Naive B cell (primary cell): ENCODE measurements around the gene CDH11. TPM values are rescaled to one million over a fixed set of nuclear protein-coding genes. Genes with fewer than 3 reads are reported as not detected.
A peak's percentile ranks its signal among the peaks of the same experiment; 100 is the strongest.

ENCODE experiments used
- ATAC-seq, 2 donors: fragments of 150-1000 bp; cut with Tn5 transposase; 2 replicates each; pipeline ENCODE4 v1.10.0; 2021; ENCODE audit warnings: low read depth in 2 of 2, mild to moderate bottlenecking in 2 of 2, moderate library complexity in 2 of 2
- DNase-seq: peaks from one replicate; pipeline ENCODE4 v3.0.0; 2022
- H3K27ac Mint-ChIP-seq, 6 donors: one replicate each; pipeline ENCODE4 v1.8.0; 2020 to 2022; ENCODE audit warnings: mild to moderate bottlenecking in 6 of 6, mixed read lengths in 6 of 6, moderate library complexity in 5 of 6, inconsistent platforms in 2 of 6
- H3K27me3 Mint-ChIP-seq, 3 donors: one replicate each; pipeline ENCODE4 v1.8.0; 2021 to 2022; ENCODE audit warnings: mixed read lengths in 3 of 3, mild to moderate bottlenecking in 1 of 3
- H3K36me3 Mint-ChIP-seq, 2 donors: one replicate each; pipeline ENCODE4 v1.8.0; 2020 to 2022; ENCODE audit warnings: mixed read lengths in 2 of 2, inconsistent platforms in 1 of 2, mild to moderate bottlenecking in 1 of 2
- H3K4me1 Mint-ChIP-seq, 3 donors: one replicate each; pipeline ENCODE4 v1.8.0; 2020 to 2022; ENCODE audit warnings: mixed read lengths in 3 of 3, inconsistent platforms in 1 of 3, mild to moderate bottlenecking in 1 of 3, moderate library complexity in 1 of 3
- H3K4me3 Mint-ChIP-seq, 8 donors: one replicate each; pipeline ENCODE4 v1.8.0; 2020 to 2022; ENCODE audit warnings: mild to moderate bottlenecking in 8 of 8, mixed read lengths in 8 of 8, moderate library complexity in 8 of 8, inconsistent platforms in 2 of 8
- H3K9me3 Mint-ChIP-seq, 7 donors: one replicate each; pipeline ENCODE4 v1.8.0; 2020 to 2022; ENCODE audit warnings: mixed read lengths in 7 of 7, mild to moderate bottlenecking in 5 of 7, inconsistent platforms in 2 of 7, moderate library complexity in 1 of 7
- polyA plus RNA-seq, 6 donors: library from polyadenylated mRNA; unstranded; fragments of 300-500 nt; fragmentation: Illumina TruSeq; gene quantifications; one replicate each; pipeline ENCODE4 v1.2.3, GENCODE V29; 2021; ENCODE audit warnings: low read depth in 6 of 6

Gene CDH11
- polyA plus RNA-seq, 6 donors from 2014 or later: not detected

DNA sequence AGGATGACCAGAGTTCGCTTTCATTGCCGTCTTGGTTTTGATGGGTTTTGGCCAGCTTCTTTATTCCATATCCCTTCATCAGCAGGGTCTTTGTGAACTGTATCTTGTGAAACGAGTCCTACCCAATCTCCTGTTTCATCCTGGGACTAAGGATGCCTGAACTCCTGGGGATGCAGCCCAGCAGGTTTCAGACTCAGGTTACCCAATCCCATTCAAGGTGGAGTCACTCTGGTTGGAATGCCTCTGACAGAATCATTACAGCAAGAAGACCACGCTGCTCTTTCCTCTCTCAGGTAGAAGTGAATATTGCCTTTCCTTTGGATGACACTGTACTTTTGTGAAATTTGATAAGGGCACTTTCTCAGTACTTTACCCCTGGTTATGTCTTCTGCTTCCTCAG, 98.1 kb downstream of the CDH11 start:
- Mint-ChIP-seq H3K4me1 (no peaks in the 10 kb centered on the region), H3K36me3 (no peaks in the 10 kb centered on the region), H3K4me3 (no peak overlapping the region), H3K27ac (no peak overlapping the region), H3K9me3 (peaks cover 0 to 6% (median 3%) of the 10 kb centered on the region in 7 donors), H3K27me3 (no peaks in the 10 kb centered on the region)
- no peak for DNase-seq
- ATAC-seq: no peak

DNA sequence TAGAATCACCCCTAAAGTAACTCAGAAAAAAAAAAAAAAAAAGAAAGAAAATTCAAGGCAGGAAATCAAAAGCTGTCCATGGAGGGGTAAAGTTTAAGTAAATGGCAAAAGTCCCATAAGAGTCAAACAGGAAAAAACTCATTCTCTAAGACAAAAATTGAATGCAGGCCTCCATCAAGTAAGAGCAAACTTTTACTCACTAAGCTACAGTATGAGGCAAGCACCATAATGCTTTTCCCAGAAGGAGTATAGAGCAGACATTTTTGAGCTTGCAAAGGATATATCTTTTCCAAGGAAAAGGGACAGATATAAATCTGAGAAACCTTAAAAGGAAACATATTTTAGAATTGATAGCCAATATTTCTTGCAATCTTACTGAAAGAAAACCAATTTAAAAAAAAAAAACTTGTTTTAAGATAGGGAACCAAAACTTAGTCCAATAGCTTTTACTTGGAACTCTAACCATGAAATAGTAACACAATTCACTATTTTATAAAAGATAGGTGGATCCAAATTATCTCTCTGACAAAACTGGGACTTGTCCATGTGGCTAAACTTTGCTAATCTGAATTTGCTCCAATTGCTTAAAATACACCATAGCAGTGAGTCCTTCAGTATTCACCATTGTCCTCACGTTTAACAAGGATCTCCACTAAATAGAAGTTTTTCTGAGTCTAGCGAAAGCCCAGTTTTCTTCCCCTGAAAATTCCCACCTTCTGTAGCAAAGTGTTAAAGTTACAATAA, 99.8 kb downstream of the CDH11 start:
- ATAC-seq (no peak), DNase-seq (no peak)
- Mint-ChIP-seq H3K4me1 (no peaks in the 10 kb centered on the region), H3K9me3 (peaks cover 0 to 15% (median 0%) of the 10 kb centered on the region in 7 donors), H3K4me3 (no peak overlapping the region), H3K27ac (no peak overlapping the region), H3K27me3 (no peaks in the 10 kb centered on the region), H3K36me3 (no peaks in the 10 kb centered on the region)

DNA sequence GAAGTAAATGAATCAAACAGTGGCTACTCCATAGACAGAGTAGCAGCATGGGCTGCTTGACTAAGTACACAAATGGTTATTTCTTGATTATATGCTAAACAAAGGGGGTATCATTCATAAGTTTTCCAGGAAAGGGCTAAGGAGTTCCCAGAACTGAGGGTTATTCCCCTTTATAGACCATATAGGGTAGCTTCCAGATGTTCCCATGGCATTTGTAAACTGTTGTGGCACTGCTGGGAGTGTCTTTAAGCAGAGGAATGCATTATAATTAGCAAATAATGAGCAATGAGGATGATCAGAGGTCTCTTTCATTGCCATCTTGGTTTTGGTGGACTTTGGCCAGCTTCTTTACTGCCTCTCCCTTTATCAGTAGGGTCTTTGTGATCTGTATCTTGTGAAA, 105.1 kb downstream of the CDH11 start:
- no peaks in the 10 kb centered on the region for H3K36me3 Mint-ChIP-seq
- no peaks in the 10 kb centered on the region for H3K4me1 Mint-ChIP-seq
- DNase-seq (no peak), ATAC-seq (no peak)
- H3K4me3 Mint-ChIP-seq: no peak overlapping the region
- H3K27me3 Mint-ChIP-seq: no peaks in the 10 kb centered on the region
- peaks cover 0 to 23% (median 2%) of the 10 kb centered on the region in 7 donors for H3K9me3 Mint-ChIP-seq
- no peak overlapping the region for H3K27ac Mint-ChIP-seq

DNA sequence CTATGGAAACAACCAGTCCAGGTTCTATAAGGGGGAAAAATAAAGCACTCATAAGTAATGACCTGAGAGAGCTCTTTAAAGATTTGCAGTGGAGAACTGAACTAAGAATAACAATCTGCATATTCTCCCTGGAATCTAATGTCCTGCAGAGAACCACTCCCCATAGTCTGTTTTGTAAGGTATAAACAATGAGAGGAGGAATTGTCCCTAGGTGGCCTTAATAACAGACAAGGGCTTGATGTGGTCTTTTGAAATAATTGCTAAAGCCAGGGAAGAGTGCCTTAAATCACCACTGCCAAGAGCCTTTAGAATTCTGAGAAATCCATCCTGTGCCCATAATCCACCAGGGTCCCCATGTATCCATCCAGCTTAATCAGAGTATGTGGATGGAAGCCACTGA, 106.3 kb downstream of the CDH11 start:
- no peaks in the 10 kb centered on the region for H3K4me1 Mint-ChIP-seq
- H3K4me3 Mint-ChIP-seq: no peak overlapping the region
- peaks cover 0 to 23% (median 2%) of the 10 kb centered on the region in 7 donors for H3K9me3 Mint-ChIP-seq
- DNase-seq (no peak), ATAC-seq (no peak)
- no peak overlapping the region for H3K27ac Mint-ChIP-seq
- no peaks in the 10 kb centered on the region for H3K27me3 Mint-ChIP-seq
- no peaks in the 10 kb centered on the region for H3K36me3 Mint-ChIP-seq

DNA sequence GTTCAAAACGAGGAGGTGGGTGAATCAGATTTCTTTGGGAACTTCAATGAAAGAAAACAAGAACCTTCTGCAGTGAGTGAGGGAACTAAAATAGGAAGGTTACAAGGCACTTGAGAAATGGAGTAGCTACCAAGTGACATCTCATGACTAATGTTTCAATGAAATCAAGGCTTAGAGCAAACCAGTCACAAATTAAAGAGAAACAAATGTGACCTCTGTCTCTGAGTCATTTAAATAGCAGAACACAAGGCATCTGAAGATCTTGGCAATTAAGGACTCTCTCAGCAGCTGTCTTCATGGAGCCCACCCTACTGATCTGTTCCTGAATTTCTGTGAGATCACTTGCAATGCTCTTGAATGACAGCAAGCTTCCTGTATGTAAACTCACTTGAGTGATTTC, 109.5 kb downstream of the CDH11 start:
- no peak for DNase-seq
- no peaks in the 10 kb centered on the region for H3K36me3 Mint-ChIP-seq
- H3K27me3 Mint-ChIP-seq: no peaks in the 10 kb centered on the region
- no peak overlapping the region for H3K27ac Mint-ChIP-seq
- H3K4me1 Mint-ChIP-seq: no peaks in the 10 kb centered on the region
- H3K4me3 Mint-ChIP-seq: no peak overlapping the region
- H3K9me3 Mint-ChIP-seq: peaks cover 0 to 14% (median 2%) of the 10 kb centered on the region in 7 donors
- no peak for ATAC-seq

DNA sequence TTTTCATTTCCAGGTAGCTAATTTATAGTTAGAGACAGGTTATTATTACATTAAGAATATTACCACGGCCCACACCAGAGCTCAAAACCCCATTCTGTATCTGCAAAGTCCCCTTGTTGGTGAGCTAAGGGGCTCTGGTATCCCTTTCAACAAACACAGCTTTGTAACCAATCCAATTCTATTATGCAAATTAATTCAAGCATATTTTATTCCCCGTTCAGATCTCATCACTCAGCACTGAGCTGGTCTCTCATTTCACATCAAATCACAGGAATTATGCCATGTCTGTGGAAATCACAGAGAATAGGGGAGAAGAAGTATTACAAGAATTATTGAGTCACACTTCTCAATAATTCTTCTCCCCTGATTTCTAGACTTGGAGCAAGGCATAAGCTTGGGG, 111.7 kb downstream of the CDH11 start:
- no peaks in the 10 kb centered on the region for H3K4me1 Mint-ChIP-seq
- peaks cover 0 to 13% (median 5%) of the 10 kb centered on the region in 7 donors for H3K9me3 Mint-ChIP-seq
- no peaks in the 10 kb centered on the region for H3K27me3 Mint-ChIP-seq
- no peak for DNase-seq
- no peaks in the 10 kb centered on the region for H3K36me3 Mint-ChIP-seq
- no peak overlapping the region for H3K4me3 Mint-ChIP-seq
- no peak for ATAC-seq
- H3K27ac Mint-ChIP-seq: peak overlapping the region in 1 of 6 donors; percentile 33

DNA sequence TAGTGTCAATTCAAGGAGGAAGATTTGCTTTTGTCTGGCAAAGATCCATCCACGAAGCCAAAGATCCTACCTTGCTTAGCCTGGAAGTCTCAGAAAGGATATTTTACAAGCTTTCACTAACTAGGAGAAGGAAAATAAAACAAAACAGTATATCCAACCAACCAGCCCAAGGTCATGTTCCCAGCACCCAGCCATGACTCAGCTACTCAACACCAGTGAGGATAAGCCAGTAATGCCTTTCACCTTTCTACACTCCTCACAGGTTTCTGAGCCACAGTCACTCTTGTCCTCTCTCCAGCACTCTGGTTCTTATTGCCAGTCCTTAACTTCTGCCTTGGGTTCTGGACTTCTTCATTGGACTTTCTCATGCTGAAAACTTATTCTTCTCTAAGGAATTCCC, 116.2 kb downstream of the CDH11 start:
- peaks cover 0 to 6% (median 5%) of the 10 kb centered on the region in 7 donors for H3K9me3 Mint-ChIP-seq
- no peaks in the 10 kb centered on the region for H3K4me1 Mint-ChIP-seq
- ATAC-seq: no peak
- H3K36me3 Mint-ChIP-seq: no peaks in the 10 kb centered on the region
- H3K27me3 Mint-ChIP-seq: no peaks in the 10 kb centered on the region
- DNase-seq: no peak
- H3K4me3 Mint-ChIP-seq: no peak overlapping the region
- H3K27ac Mint-ChIP-seq: no peak overlapping the region

DNA sequence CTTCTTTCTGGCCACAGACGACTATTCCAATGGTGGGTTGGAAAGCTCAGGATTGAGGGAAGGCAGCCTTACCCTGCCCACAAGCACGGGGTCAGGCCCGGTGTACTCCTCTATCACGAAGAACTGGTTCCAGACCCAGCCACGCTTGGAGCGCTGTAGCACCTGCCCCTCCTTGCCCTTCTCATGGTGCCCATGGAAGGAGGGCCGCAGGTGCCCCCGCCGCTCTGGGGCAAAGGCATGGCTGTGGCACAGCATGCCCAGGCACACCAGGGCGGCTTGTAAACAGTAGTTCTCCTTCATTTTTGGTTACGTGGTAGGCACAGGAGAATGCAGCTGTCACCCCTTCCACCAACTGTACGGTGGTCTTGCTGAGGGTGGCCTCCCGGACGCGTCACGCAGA, 117.3 kb downstream of the CDH11 start:
- H3K27me3 Mint-ChIP-seq: no peaks in the 10 kb centered on the region
- H3K27ac Mint-ChIP-seq: no peak overlapping the region
- H3K9me3 Mint-ChIP-seq: peaks cover 0 to 6% (median 5%) of the 10 kb centered on the region in 7 donors

DNA sequence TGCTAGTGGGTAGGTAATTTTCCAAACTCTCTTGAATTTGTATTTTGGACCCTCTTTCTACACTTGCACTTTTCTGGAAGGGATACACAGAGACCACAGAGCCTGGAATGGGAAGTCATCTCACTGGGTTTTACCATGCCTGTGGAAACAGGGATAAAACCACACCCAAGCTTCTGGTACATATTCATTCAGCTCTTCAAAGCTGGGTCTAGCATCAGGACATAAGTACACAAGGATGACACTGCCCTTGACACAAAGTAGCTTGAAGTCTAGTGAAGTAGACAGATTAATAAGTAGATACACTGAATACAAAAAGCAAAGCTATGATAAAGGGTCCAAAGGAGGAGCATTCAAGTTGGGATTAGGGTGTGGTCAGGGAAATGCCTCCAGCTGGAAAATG, 118.2 kb downstream of the CDH11 start:
- ATAC-seq (no peak), DNase-seq (no peak)
- H3K27ac Mint-ChIP-seq: no peak overlapping the region
- H3K9me3 Mint-ChIP-seq: peaks cover 0 to 9% (median 5%) of the 10 kb centered on the region in 7 donors
- no peaks in the 10 kb centered on the region for H3K4me1 Mint-ChIP-seq
- H3K4me3 Mint-ChIP-seq: no peak overlapping the region
- H3K27me3 Mint-ChIP-seq: no peaks in the 10 kb centered on the region
- H3K36me3 Mint-ChIP-seq: no peaks in the 10 kb centered on the region

More for the DNA sequence above, 117.3 kb downstream of the CDH11 start:
- no peaks in the 10 kb centered on the region for H3K36me3 Mint-ChIP-seq
- H3K4me1 Mint-ChIP-seq: no peaks in the 10 kb centered on the region
- ATAC-seq (no peak), DNase-seq (no peak)
- H3K4me3 Mint-ChIP-seq: no peak overlapping the region

DNA sequence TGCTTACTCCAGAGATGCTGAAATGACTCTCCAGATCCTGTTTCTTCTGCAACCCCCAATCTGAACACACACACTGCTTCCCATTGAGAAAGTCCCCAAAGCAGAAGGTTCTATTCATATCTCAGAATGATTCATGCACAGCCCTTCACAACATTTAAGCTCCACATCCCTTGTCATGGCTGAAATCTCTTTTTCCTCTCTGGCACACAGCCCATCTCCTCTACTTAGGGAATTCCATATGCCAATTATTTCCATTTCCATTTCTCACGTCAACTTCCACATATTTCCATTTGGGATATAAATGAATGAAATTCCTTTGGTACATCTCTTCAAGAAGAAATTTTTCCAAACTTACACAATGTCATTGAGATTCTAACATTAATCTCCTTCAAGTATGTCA, 119.6 kb downstream of the CDH11 start:
- Mint-ChIP-seq H3K4me3 (no peak overlapping the region), H3K27me3 (no peaks in the 10 kb centered on the region), H3K27ac (no peak overlapping the region), H3K36me3 (no peaks in the 10 kb centered on the region), H3K4me1 (no peaks in the 10 kb centered on the region), H3K9me3 (peaks cover 0 to 9% (median 5%) of the 10 kb centered on the region in 7 donors)
- no peak for DNase-seq
- no peak for ATAC-seq

DNA sequence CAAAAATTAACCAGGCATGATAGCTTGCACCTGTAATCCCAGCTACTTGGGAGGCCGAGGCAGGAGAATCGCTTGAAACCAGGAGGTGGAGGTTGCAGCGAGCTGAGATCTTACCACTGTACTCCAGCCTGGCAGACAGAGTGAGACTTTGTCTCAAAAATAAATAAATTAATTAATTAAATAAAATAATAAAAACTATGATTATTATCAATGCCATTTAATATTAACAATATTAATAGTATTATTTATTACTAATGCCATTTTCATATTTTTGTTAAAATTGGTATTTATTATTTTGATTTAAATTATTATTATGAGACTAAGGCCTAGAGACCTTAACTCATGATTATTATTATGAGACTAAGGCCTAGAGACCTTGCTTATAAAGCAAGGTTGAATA, 121.2 kb downstream of the CDH11 start:
- no peak overlapping the region for H3K27ac Mint-ChIP-seq
- H3K4me1 Mint-ChIP-seq: no peaks in the 10 kb centered on the region
- no peak for ATAC-seq
- peaks cover 0 to 9% (median 3%) of the 10 kb centered on the region in 7 donors for H3K9me3 Mint-ChIP-seq
- H3K36me3 Mint-ChIP-seq: no peaks in the 10 kb centered on the region
- no peak overlapping the region for H3K4me3 Mint-ChIP-seq
- no peaks in the 10 kb centered on the region for H3K27me3 Mint-ChIP-seq
- no peak for DNase-seq

DNA sequence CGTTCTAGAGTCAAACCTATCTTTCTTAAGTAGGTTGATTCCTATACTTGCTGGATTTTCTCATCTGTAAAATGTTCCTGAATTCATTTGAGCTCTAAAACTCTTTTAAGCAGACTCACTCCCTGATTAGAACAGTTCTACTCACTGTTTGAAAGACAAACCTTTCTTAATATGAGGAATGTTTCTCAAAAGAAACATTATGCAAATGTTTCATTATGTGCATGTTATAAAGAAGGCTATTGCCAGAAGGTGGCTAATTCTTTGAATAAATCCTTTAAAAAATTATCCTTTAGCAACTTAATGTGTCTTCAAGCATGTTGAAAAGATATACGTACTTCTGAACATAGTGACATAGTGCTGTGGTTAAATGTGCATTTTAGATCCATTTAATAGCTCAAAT, 124.1 kb downstream of the CDH11 start:
- DNase-seq (no peak), ATAC-seq (no peak)
- H3K4me1 Mint-ChIP-seq: no peaks in the 10 kb centered on the region
- H3K9me3 Mint-ChIP-seq: peaks cover 0 to 9% (median 2%) of the 10 kb centered on the region in 7 donors
- no peaks in the 10 kb centered on the region for H3K27me3 Mint-ChIP-seq
- H3K27ac Mint-ChIP-seq: no peak overlapping the region
- no peak overlapping the region for H3K4me3 Mint-ChIP-seq
- H3K36me3 Mint-ChIP-seq: no peaks in the 10 kb centered on the region

DNA sequence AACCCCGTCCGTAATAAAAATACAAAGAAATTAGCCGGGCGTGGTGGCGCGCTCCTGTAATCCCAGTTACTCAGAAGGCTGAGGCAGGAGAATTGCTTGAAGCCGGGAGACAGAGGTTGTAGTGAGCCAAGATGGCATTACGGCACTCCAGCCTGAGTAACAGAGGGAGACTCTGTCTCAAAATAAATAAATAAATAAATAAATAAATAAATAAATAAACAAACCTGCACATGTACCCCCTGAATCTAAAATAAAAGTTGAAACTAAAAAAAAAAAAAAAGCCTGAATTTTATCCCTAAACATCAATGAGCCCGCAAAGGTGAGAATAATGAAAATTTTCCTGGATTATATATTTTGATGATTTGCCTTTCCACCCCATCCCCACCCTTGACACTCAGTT, 124.7 kb downstream of the CDH11 start:
- Mint-ChIP-seq H3K9me3 (peaks cover 0 to 4% (median under 1%) of the 10 kb centered on the region in 7 donors), H3K4me3 (no peak overlapping the region), H3K4me1 (no peaks in the 10 kb centered on the region), H3K27ac (no peak overlapping the region), H3K27me3 (no peaks in the 10 kb centered on the region), H3K36me3 (no peaks in the 10 kb centered on the region)
- DNase-seq (no peak), ATAC-seq (no peak)

DNA sequence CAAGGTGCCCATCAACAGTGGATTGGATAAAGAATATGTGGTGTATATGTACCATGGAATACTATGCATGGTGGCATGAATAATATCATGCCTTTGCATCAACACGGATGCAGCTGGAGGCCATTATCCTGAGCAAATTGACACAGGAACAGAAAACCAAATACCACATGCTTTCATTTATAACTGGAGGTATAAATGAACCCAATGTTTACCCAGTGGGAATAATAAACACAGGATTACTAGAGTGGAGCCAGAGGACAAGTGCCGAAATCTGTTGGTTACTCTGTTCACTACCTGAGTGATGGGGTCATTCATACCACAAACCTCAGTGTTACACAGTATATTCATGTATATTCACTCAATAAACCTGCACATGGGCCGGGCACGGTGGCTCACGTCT, 125.2 kb downstream of the CDH11 start:
- Mint-ChIP-seq H3K4me3 (no peak overlapping the region), H3K36me3 (no peaks in the 10 kb centered on the region), H3K27ac (no peak overlapping the region), H3K27me3 (no peaks in the 10 kb centered on the region), H3K9me3 (peaks cover 0 to 3% (median 0%) of the 10 kb centered on the region in 7 donors), H3K4me1 (no peaks in the 10 kb centered on the region)
- no peak for ATAC-seq
- DNase-seq: no peak

DNA sequence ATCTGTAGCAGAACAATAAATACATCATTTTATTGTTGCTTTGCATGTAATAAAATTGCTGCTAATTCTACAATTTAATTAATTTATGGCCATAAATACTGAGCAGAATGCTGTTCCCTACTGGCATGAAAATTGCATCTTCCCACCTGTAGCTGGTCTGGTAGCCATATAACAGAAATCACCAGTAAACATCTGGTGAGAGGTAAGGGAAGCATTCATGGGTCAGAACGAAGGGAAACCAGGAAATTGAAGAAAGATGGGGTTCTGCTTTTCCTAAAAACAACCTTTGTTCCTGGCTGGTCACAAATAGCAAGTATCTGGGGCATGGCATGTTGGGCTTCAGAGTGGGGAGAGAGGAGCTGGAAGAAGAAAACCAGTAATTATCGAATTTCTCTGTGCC, 128.4 kb downstream of the CDH11 start:
- no peaks in the 10 kb centered on the region for H3K36me3 Mint-ChIP-seq
- H3K9me3 Mint-ChIP-seq: peaks cover 0 to 6% (median 0%) of the 10 kb centered on the region in 7 donors
- ATAC-seq (no peak), DNase-seq (no peak)
- H3K27ac Mint-ChIP-seq: no peak overlapping the region
- H3K27me3 Mint-ChIP-seq: no peaks in the 10 kb centered on the region
- no peaks in the 10 kb centered on the region for H3K4me1 Mint-ChIP-seq
- H3K4me3 Mint-ChIP-seq: no peak overlapping the region
